Epithelial cell of esophagus (primary cell): ENCODE data around the gene STRN3.

Experiments
- DNase-seq: peaks from one replicate; pipeline ENCODE4 v3.0.0; 2010; ENCODE audit warnings: low read depth
- H3K4me3 ChIP-seq: 2 replicates; pipeline ENCODE4 v1.5.1; 2011; ENCODE audit warnings: mild to moderate bottlenecking, low read length, control low read depth
- CTCF ChIP-seq: IDR thresholded peaks from 2 replicates; pipeline ENCODE4 v1.5.1; 2011; ENCODE audit warnings: low read depth, mild to moderate bottlenecking, low read length, control low read depth, inconsistent platforms; ENCODE audit not compliant: insufficient read depth; ENCODE audit errors: missing control alignments

Gene STRN3

GRCh38 chr14:30961330-30961729 lies 64.8 kb downstream of the STRN3 start:
- H3K4me3 ChIP-seq: no peak overlapping the region
- TF ChIP-seq CTCF: no peak
- no peak for DNase-seq

DNA sequence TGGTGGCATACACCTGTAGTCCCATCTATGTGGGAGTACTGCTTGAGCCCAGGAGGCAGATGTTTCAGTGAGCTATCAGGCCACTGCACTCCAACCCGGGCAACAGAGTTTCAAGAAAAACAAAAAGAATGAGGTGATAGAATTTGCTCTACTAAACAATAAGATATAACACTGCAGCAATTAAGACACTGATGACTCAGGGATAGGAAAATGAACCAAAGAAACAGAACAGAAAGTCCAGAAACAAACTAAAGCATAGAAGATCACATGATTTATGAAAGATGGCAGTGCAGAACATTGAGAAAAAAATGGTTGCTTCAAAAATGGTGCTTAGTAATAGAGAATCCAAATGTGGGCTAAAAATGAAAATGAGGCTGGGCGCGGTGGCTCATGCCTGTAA lies 66.0 kb downstream of the STRN3 start:
- TF ChIP-seq CTCF: no peak
- no peak overlapping the region for H3K4me3 ChIP-seq
- no peak for DNase-seq

DNA sequence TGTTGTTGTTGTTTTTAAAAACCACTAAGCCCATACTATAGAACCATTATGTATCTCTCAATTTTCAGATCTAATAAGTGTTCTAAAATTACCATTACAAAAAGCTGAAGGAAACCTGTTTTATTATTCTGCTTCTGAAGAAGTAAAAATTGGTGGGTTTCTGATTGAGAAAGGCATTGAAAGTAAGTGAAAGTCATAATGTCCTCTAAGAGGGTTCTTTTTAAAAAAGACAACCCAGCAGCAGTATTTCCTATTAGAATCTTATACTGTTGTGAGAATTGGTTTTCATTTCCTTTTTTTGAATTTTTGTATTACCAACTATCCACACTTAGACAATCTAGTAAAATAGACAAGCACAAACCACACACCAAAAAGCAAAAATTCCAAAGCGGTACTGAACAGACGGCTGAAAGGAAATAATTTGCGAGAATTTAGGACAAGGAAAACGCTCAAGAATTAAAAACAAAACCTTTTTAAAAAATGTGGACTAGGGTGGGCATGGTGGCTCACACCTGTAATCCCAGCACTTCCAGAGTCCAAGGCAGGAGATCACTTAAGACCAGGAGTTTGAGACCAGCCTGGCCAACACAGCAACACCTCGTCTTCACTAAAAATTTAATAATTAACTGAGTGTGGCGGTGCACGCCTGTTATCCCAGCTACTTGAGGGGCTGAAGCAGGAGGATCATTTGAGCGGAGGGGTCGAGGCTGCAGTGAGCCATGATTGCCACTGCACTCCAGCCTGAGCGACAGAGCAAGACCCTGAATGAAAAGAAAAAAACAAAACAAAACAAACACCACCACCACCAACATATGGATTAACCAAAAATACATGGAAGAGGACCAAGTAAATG lies 67.4 kb downstream of the STRN3 start:
- no peak overlapping the region for H3K4me3 ChIP-seq
- no peak for DNase-seq
- no peak for TF ChIP-seq CTCF

GRCh38 chr14:30957813-30958370 lies 68.3 kb downstream of the STRN3 start:
- TF ChIP-seq CTCF: no peak
- H3K4me3 ChIP-seq: no peak overlapping the region

GRCh38 chr14:30949651-30950050 lies 76.5 kb downstream of the STRN3 start:
- no peak for TF ChIP-seq CTCF
- H3K4me3 ChIP-seq: no peak overlapping the region
- no peak for DNase-seq

More at GRCh38 chr14:30957813-30958370, 68.3 kb downstream of the STRN3 start:
- DNase-seq: no peak

- no peak for DNase-seq
- TF ChIP-seq CTCF: no peak
- no peak overlapping the region for H3K4me3 ChIP-seq
These were observed 82.5 kb downstream of the STRN3 start for GRCh38 chr14:30943694-30944093.

GRCh38 chr14:30940886-30941285 lies 85.3 kb downstream of the STRN3 start:
- no peak for DNase-seq
- TF ChIP-seq CTCF: no peak
- H3K4me3 ChIP-seq: no peak overlapping the region
